PC-9 (cell line): Measurements from ENCODE around the gene ALPP. TPM values are rescaled to one million over a fixed set of nuclear protein-coding genes. Genes with fewer than 3 reads are reported as not detected.
"Not testable (repeated sequence)": the region's sequence is repeated elsewhere in the genome, so short reads cannot be mapped to it uniquely, and the experiment has no call there.

ENCODE experiments used
- BruUV-seq: library from RNA; stranded (reverse); fragments of 400-500 nt; replicated peaks from 2 replicates; lab custom pipeline; 2021; lab: Mats Ljungman, UMichigan
- CTCF ChIA-PET: fragments of 300-600 bp; sonication (Branson Sonifier 250); formaldehyde crosslinking; loops from one replicate; lab custom pipeline; 2022; ENCODE audit warnings: antibody characterized with exemption; lab: Charles Lee
- POLR2A ChIA-PET: fragments of 300-600 bp; sonication (Branson Sonifier 250); formaldehyde crosslinking; loops from one replicate; lab custom pipeline; 2022; ENCODE audit warnings: antibody characterized with exemption; ENCODE audit not compliant: unreplicated experiment; lab: Charles Lee
- DNase-seq, 2 experiments: peaks; one replicate each; pipeline versions ENCODE4 v3.0.0 to v3.0.0-alpha.2; 2015 to 2022; ENCODE audit warnings: mixed read lengths in 1 of 2
- H2AFZ ChIP-seq: fragments of 200-600 bp; sonication (generic); 2 replicates; pipeline ENCODE4 v1.8.1; 2017; ENCODE audit warnings: antibody characterized with exemption
- H3F3A ChIP-seq: fragments of 200-600 bp; sonication (generic); 2 replicates; pipeline ENCODE4 v1.8.1; 2017; ENCODE audit warnings: antibody characterized with exemption, mild to moderate bottlenecking, low read depth; ENCODE audit not compliant: insufficient read depth
- H3K27ac ChIP-seq: fragments of 200-600 bp; sonication (generic); 2 replicates; pipeline ENCODE4 v1.6.1; 2016; ENCODE audit warnings: mixed run types
- H3K27me3 ChIP-seq: fragments of 200-600 bp; sonication (generic); 2 replicates; pipeline ENCODE4 v1.6.1; 2016; ENCODE audit warnings: low read depth, mixed run types; ENCODE audit not compliant: insufficient read depth
- H3K36me3 ChIP-seq: fragments of 200-600 bp; sonication (generic); 2 replicates; pipeline ENCODE4 v1.6.1; 2016; ENCODE audit warnings: low read depth, mixed run types
- H3K4me1 ChIP-seq: fragments of 200-600 bp; sonication (generic); replicated peaks from 2 replicates; pipeline ENCODE4 v1.6.1; 2016; ENCODE audit warnings: mixed run types; ENCODE audit not compliant: insufficient read depth
- H3K4me2 ChIP-seq: fragments of 200-600 bp; sonication (generic); 2 replicates; pipeline ENCODE4 v1.6.1; 2017; ENCODE audit warnings: mixed run types
- H3K4me3 ChIP-seq: fragments of 200-600 bp; sonication (generic); 2 replicates; pipeline ENCODE4 v1.6.1; 2016; ENCODE audit warnings: mixed run types
- H3K79me2 ChIP-seq: fragments of 200-600 bp; sonication (generic); 2 replicates; pipeline ENCODE4 v1.6.1; 2017; ENCODE audit warnings: low read depth, mixed run types
- H3K9me2 ChIP-seq: fragments of 200-600 bp; sonication (generic); 2 replicates; pipeline ENCODE4 v1.8.1; 2017; ENCODE audit warnings: mild to moderate bottlenecking; ENCODE audit not compliant: insufficient read depth
- H3K9me3 ChIP-seq: fragments of 200-600 bp; sonication (generic); 2 replicates; pipeline ENCODE4 v1.8.1; 2016; ENCODE audit warnings: low read depth; ENCODE audit not compliant: insufficient read depth
- H4K20me1 ChIP-seq: fragments of 200-600 bp; sonication (generic); 2 replicates; pipeline ENCODE4 v1.8.1; 2017; ENCODE audit not compliant: insufficient read depth
- CTCF ChIP-seq: fragments of 200-600 bp; sonication (generic); conservative IDR thresholded peaks from 2 replicates; pipeline ENCODE4 v1.6.1; 2017; ENCODE audit warnings: mixed run types, antibody characterized with exemption, mild to moderate bottlenecking, moderate library complexity
- EZH2 ChIP-seq: fragments of 200-600 bp; sonication (generic); IDR thresholded peaks from 2 replicates; pipeline ENCODE4 v1.8.0; 2017; ENCODE audit warnings: antibody characterized with exemption, low read depth
- intact Hi-C: fragments of 100-400 bp; cut with micrococcal nuclease; formaldehyde crosslinking; loops from one replicate; pipeline ENCODE4 v1.10.0; 2022; ENCODE audit not compliant: unreplicated experiment
- total RNA-seq: library from RNA; stranded (reverse); gene quantifications from 2 replicates; pipeline ENCODE4 v1.2.3, GENCODE V29; 2021

ALPP gene
- total RNA-seq, 1 experiment from 2014 or later, result 47.5 TPM

DNA sequence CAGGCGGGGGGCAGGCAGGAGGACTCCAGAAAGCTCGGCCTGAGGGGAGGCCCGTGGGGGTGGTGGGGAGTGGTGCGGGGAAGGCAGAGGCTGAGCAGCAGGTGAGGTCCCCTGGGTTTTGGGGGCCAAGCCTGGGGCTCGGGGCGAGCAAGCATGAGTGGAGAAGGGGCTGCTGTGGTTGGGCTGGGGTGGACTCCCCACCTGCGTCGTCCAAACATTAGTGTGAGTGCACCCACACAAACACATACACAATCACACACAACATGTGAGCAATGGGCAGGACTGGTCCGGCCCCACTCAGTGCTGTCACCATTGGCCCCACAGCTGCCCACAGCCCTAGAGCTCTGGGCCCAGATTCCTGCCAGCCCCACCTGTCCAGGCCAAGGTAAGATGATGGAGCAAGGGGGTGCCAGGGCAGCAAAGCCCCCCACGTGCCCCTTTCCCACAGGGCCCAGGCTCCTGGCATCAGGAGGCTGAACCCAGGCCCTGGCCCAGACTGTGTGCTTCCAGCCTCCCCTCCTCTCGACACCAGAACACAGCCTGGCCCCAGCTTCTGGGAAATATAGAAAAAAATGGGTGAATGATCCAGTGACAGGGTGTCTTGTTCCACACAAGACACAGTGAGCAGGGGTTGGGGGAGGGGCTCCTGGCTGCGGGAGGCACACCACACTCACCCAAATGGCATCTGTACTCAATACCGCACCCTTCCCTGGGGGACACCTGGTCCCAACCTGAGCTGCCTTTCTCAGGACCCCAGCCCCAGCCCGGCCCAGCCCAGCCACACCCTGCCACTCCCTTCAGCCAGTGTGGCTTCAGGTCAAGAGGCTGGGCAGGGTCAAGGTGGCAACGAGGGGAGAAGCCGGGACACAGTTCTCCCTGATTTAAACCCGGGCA lies 463 bp upstream of the ALPP start:
- Histone ChIP-seq H3K9me2 (no peaks in the 10 kb centered on the region), H4K20me1 (no peaks in the 10 kb centered on the region), H3K4me3 (no peak overlapping the region), H3K4me1 (peaks cover 20% of the 10 kb centered on the region), H3K9me3 (no peaks in the 10 kb centered on the region), H2AFZ (no peak overlapping the region), H3K27ac (peak overlapping the region; percentile 54), H3K79me2 (no peaks in the 10 kb centered on the region), H3K4me2 (peak overlapping the region; percentile 60), H3K36me3 (no peaks in the 10 kb centered on the region), H3K27me3 (no peaks in the 10 kb centered on the region), H3F3A (no peaks in the 10 kb centered on the region)
- DNase-seq, result peak; percentile 89 to 94
- TF ChIP-seq EZH2 (no peak), CTCF (no peak)
- CTCF ChIA-PET, result interaction anchor here (0.5 to 0.7 kb wide), 2 partner anchors 14 to 978 kb away, joined by 3 to 4 read pairs; no protein-coding TSS in a partner anchor
- POLR2A ChIA-PET, result interaction anchor here (0.5 to 0.6 kb wide), 3 partner anchors 14 to 39 kb away, joined by 3 to 8 read pairs (median 4); no protein-coding TSS in a partner anchor
- intact Hi-C loops, result loop anchor here (1.0 kb wide), 2 partner anchors 8 to 48 kb away; no protein-coding TSS in a partner anchor
- TSS peak; percentile 72 for BruUV-seq

DNA sequence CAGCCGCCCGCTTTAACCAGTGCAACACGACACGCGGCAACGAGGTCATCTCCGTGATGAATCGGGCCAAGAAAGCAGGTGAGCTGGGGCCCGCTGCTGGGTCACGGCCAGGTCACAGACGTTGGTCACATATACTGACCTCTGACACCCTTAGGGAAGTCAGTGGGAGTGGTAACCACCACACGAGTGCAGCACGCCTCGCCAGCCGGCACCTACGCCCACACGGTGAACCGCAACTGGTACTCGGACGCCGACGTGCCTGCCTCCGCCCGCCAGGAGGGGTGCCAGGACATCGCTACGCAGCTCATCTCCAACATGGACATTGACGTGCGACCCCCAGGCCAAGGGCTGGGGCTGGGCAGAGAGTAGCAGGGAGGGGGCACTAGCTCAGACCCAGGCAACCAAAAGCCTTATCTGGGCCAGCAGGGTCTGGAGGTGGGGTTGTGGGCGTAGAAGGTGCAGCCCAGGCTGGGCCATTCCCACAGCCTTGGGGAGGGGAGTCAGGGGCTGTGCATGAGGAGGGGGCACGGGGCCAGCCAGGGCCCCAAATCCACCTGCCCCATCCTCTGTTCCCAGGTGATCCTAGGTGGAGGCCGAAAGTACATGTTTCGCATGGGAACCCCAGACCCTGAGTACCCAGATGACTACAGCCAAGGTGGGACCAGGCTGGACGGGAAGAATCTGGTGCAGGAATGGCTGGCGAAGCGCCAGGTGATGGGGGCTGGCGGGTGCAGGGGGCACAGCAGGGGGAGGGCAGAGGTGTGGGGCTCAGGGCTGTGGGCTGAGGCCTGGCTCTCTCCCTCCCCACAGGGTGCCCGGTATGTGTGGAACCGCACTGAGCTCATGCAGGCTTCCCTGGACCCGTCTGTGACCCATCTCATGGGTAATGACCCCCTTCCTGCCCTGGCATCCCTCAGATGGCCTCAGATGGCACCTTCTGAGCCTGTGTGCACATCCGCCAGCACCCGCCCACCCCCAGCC lies 1.3 kb downstream of the ALPP start:
- H3K9me3 ChIP-seq, intact Hi-C loops, BruUV-seq, POLR2A ChIA-PET, DNase-seq, H3K9me2 ChIP-seq, CTCF ChIA-PET, H3K36me3 ChIP-seq, H3K79me2 ChIP-seq, H3K27me3 ChIP-seq, H4K20me1 ChIP-seq, H2AFZ ChIP-seq, H3K4me3 ChIP-seq, H3K27ac ChIP-seq, H3F3A ChIP-seq: not testable (repeated sequence)
- peak overlapping the region; percentile 60 for H3K4me2 ChIP-seq
- peaks cover 28% of the 10 kb centered on the region for H3K4me1 ChIP-seq

DNA sequence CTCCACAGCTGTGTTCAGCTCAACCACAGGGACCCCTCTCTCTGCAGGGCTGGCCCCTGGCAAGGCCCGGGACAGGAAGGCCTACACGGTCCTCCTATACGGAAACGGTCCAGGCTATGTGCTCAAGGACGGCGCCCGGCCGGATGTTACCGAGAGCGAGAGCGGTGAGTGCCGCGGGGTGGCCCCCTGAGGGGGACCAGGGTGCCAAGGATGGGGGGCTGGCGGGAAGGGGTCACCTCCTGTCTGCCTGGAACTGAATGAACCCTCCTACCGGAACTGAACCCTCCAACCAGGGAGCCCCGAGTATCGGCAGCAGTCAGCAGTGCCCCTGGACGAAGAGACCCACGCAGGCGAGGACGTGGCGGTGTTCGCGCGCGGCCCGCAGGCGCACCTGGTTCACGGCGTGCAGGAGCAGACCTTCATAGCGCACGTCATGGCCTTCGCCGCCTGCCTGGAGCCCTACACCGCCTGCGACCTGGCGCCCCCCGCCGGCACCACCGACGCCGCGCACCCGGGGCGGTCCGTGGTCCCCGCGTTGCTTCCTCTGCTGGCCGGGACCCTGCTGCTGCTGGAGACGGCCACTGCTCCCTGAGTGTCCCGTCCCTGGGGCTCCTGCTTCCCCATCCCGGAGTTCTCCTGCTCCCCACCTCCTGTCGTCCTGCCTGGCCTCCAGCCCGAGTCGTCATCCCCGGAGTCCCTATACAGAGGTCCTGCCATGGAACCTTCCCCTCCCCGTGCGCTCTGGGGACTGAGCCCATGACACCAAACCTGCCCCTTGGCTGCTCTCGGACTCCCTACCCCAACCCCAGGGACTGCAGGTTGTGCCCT lies 2.9 kb downstream of the ALPP start:
- H3K36me3 ChIP-seq, intact Hi-C loops, DNase-seq, H4K20me1 ChIP-seq, H3F3A ChIP-seq, H3K4me3 ChIP-seq, H3K9me3 ChIP-seq, BruUV-seq, H3K9me2 ChIP-seq, H3K27me3 ChIP-seq, CTCF ChIA-PET, H3K79me2 ChIP-seq, H2AFZ ChIP-seq, H3K27ac ChIP-seq, H3K4me2 ChIP-seq: not testable (repeated sequence)
- peaks cover 35% of the 10 kb centered on the region for H3K4me1 ChIP-seq
- POLR2A ChIA-PET, result interaction anchor here (0.6 kb wide), 1 partner anchor 47 kb away, joined by 15 read pairs; no protein-coding TSS in a partner anchor
